ENCODE data around the gene ZNF217. TPM values are rescaled to one million over a fixed set of nuclear protein-coding genes. Genes with fewer than 3 reads are reported as not detected.
"Not testable (repeated sequence)": the region's sequence is repeated elsewhere in the genome, so short reads cannot be mapped to it uniquely, and the experiment has no call there.

Gene ZNF217
- total RNA-seq, 1 experiment from 2014 or later: 27.0 TPM

GRCh38 chr20:53639647-53640440 lies 46.2 kb upstream of the ZNF217 start:
- CTCF ChIA-PET: no interaction called here
- intact Hi-C loops (cut with micrococcal nuclease; ENCODE audit: unreplicated experiment): no loop called here

GRCh38 chr20:53639128-53639527 lies 45.5 kb upstream of the ZNF217 start:
- no peak for DNase-seq (ENCODE audit: low spot score)
- no peaks in the 10 kb centered on the region for H3K9me3 ChIP-seq (ENCODE audit: low read depth, low read length, poor library complexity, severe bottlenecking)
- CTCF ChIA-PET: no interaction called here
- H3K36me3 ChIP-seq (ENCODE audit: insufficient read depth, low read length, poor library complexity, severe bottlenecking): no peaks in the 10 kb centered on the region
- no peak overlapping the region for H3K4me3 ChIP-seq (ENCODE audit: low read depth, low read length, poor library complexity, severe bottlenecking)
- BruUV-seq (replicated peaks): no TSS peak
- no peak for TF ChIP-seq CTCF (conservative IDR thresholded peaks at IDR 0.05; ENCODE audit: low read depth, low read length)
- TF ChIP-seq EZH2 (IDR thresholded peaks at IDR 0.05; ENCODE audit: borderline replicate concordance, low read depth, low read length, poor library complexity, severe bottlenecking): no peak
- POLR2A ChIA-PET (ENCODE audit: low non-redundant PET): no interaction called here
- no peak overlapping the region for H3K27ac ChIP-seq (ENCODE audit: low read depth, low read length, poor library complexity, severe bottlenecking)
- peaks cover 10% of the 10 kb centered on the region for H3K4me1 ChIP-seq (ENCODE audit: insufficient read depth, low read length, poor library complexity, severe bottlenecking)
- intact Hi-C loops (cut with micrococcal nuclease; ENCODE audit: unreplicated experiment): no loop called here
- H3K27me3 ChIP-seq (replicated peaks; ENCODE audit: insufficient read depth, low read depth, low read length, poor library complexity): no peaks in the 10 kb centered on the region

More at GRCh38 chr20:53639647-53640440, 46.2 kb upstream of the ZNF217 start:
- Histone ChIP-seq H3K4me3 (ENCODE audit: low read depth, low read length, poor library complexity, severe bottlenecking) (no peak overlapping the region), H3K9me3 (ENCODE audit: low read depth, low read length, poor library complexity, severe bottlenecking) (no peaks in the 10 kb centered on the region), H3K4me1 (ENCODE audit: insufficient read depth, low read length, poor library complexity, severe bottlenecking) (peaks cover 10% of the 10 kb centered on the region), H3K36me3 (ENCODE audit: insufficient read depth, low read length, poor library complexity, severe bottlenecking) (no peaks in the 10 kb centered on the region), H3K27me3 (replicated peaks; ENCODE audit: insufficient read depth, low read depth, low read length, poor library complexity) (no peaks in the 10 kb centered on the region), H3K27ac (ENCODE audit: low read depth, low read length, poor library complexity, severe bottlenecking) (no peak overlapping the region)
- no peak for DNase-seq (ENCODE audit: low spot score)
- TF ChIP-seq CTCF (conservative IDR thresholded peaks at IDR 0.05; ENCODE audit: low read depth, low read length): no peak
- no peak for TF ChIP-seq EZH2 (IDR thresholded peaks at IDR 0.05; ENCODE audit: borderline replicate concordance, low read depth, low read length, poor library complexity, severe bottlenecking)
- BruUV-seq (replicated peaks): no TSS peak
- POLR2A ChIA-PET (ENCODE audit: low non-redundant PET): no interaction called here

- H3K36me3 ChIP-seq (ENCODE audit: insufficient read depth, low read length, poor library complexity, severe bottlenecking); H3K4me1 ChIP-seq (ENCODE audit: insufficient read depth, low read length, poor library complexity, severe bottlenecking); BruUV-seq (replicated peaks); H3K27me3 ChIP-seq (replicated peaks; ENCODE audit: insufficient read depth, low read depth, low read length, poor library complexity); POLR2A ChIA-PET (ENCODE audit: low non-redundant PET); CTCF ChIA-PET; DNase-seq (ENCODE audit: low spot score); H3K4me3 ChIP-seq (ENCODE audit: low read depth, low read length, poor library complexity, severe bottlenecking); intact Hi-C loops (cut with micrococcal nuclease; ENCODE audit: unreplicated experiment); H3K27ac ChIP-seq (ENCODE audit: low read depth, low read length, poor library complexity, severe bottlenecking); H3K9me3 ChIP-seq (ENCODE audit: low read depth, low read length, poor library complexity, severe bottlenecking): not testable (repeated sequence)
Measured at GRCh38 chr20:53637310-53637709, 43.7 kb upstream of the ZNF217 start.

Measured in A673 (cell line).